HG02588 (cell line): ENCODE data around the gene TSPO.
"Not testable (repeated sequence)": the region's sequence is repeated elsewhere in the genome, so short reads cannot be mapped to it uniquely, and the experiment has no call there.

Experiments used
- ATAC-seq: cut with Tn5 transposase; IDR thresholded peaks from one replicate; pipeline ENCODE4 v1.9.1; 2021; ENCODE audit warnings: mild to moderate bottlenecking, moderate library complexity; ENCODE audit not compliant: unreplicated experiment

TSPO gene

GRCh38 chr22:43129426-43130425 is 21.6 kb upstream of the TSPO start:
- ATAC-seq: no peak

DNA sequence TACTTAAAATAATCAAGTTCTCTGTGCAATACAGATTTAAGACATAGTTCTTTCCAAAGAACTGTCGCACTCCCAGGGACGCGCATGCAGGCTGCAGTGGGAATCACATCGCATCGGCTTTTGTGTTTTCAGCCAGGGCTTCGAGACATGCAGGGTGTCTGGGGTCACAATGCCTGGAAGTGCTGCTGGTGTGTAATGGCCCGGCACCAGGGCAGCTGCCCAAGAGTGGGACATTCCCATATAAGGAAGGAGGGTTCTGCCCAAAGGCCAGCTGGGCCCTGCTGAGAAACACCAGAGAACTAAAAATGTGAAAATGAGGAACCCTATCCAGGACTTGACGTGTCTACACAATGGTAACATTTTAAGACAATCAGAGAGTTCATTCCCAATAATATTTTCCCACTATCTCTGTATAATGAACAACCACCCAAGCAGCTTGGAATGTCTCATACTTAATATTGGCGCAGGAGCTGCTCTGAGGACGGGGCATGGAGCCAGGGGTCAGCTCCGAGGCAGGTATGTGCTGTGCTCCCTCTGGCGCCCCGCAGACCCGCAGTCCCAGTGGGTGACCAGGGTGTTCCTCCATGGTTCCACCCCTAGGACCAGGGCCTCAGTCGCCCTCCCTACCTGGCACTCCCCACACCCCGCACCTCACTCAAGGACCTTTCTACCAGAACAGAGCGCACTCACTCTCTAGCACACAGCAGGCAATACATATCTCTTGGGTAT is 19.4 kb upstream of the TSPO start:
- no peak for ATAC-seq

GRCh38 chr22:43133401-43133800 is 18.0 kb upstream of the TSPO start:
- ATAC-seq: no peak

GRCh38 chr22:43134553-43134952 is 16.8 kb upstream of the TSPO start:
- ATAC-seq: no peak

DNA sequence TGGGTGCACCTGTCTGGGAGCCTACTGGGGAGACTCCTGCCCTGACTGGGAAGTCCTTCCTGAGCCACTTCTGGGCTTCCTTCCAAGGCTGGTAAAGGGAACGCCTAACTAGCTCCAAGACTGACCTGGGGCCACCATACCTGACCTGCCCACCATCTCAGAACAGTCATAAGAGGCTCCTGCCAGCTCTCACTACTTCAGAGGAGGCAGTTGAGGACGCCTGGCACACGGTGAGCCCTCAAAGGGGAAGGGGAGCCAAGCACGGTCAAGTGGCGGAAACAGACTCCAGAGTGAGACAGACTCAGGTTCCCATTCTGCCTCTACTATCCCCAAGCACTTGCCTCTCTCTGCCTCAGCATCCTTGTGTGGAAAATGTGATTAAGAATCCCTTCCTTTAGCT is 15.8 kb upstream of the TSPO start:
- no peak for ATAC-seq

GRCh38 chr22:43136255-43136654 is 15.1 kb upstream of the TSPO start:
- no peak for ATAC-seq

GRCh38 chr22:43136801-43137200 is 14.6 kb upstream of the TSPO start:
- no peak for ATAC-seq

DNA sequence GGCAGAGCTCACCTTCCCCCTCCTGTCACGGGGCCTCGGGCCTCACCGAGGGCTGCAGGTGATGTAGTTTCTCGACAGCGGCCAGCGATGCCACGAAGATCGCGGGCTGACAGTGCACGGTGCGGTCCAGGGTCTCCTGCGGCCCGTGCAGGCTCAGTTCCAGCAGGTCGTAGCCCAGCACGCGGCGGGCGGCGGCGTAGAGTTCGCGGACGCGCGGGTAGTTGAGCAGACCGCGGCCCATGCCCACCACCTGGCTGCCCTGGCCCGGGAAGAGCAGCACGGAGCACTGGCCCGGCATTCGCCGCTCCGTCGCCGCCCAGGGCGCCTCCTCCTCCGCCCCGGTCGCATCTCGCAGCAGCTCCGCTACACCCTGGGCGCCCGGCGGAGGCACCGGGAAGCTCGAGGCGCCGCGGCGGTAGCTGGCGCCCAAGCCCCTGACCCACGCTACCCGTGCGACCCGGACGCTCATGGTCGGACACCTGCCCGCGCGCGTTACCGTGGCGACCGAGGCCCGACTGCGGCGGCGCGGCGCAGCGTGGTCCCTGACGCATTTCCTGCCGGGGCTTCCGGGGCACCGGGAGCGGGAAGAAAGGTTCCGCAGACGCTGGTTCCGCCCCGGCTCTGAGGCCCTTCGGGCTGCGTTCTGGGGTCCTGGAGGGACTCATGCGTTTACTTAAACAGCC is 8.3 kb upstream of the TSPO start, which contains the start of gene MCAT:
TSS of gene MCAT (minus strand) at position 519 of the 683 bp plus-strand sequence. CDS start at position 469, 50 bp downstream.
- ATAC-seq: peak; percentile 81

GRCh38 chr22:43144949-43145348 is 6.4 kb upstream of the TSPO start:
- no peak for ATAC-seq

DNA sequence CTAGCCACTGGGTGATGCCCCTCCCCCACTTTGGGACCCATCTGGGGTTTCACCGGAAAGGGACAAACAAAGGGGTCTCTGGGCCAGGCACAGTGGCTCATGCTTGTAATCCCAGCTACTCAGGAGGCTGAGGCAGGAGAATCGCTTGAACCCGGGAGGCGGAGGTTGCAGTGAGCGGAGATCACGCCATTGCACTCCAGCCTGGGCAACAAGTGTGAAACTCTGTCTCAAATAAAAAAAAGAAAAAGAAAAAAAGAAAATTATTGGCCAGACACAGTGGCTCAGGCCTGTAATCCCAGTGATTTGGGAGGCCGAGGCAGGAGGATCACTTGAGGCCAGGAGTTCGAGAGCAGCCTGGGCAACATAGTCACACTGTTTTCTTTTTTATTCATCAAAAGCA is 6.0 kb upstream of the TSPO start:
- not testable (repeated sequence) for ATAC-seq

DNA sequence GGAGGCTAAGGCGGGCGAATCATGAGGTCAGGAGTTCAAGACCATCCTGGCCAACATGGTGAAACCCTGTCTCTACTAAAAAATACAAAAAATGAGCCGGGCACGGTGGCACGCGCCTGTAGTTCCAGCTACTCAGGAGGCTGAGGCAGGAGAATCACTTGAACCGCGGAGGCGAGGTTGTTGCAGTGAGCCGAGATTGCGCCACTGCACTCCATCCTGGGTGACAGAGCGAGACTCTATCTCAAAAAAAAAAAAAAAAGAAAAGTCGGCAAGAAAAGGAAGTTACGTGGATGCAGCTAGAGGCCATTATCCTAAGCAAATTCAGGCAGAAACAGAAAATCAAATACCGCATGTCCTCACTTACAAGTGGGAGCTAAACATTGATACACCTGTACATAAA is 5.0 kb upstream of the TSPO start:
- ATAC-seq: not testable (repeated sequence)

- ATAC-seq: no peak
Observed at GRCh38 chr22:43147821-43148220, 3.5 kb upstream of the TSPO start.

GRCh38 chr22:43148581-43148980 is 2.8 kb upstream of the TSPO start:
- no peak for ATAC-seq

DNA sequence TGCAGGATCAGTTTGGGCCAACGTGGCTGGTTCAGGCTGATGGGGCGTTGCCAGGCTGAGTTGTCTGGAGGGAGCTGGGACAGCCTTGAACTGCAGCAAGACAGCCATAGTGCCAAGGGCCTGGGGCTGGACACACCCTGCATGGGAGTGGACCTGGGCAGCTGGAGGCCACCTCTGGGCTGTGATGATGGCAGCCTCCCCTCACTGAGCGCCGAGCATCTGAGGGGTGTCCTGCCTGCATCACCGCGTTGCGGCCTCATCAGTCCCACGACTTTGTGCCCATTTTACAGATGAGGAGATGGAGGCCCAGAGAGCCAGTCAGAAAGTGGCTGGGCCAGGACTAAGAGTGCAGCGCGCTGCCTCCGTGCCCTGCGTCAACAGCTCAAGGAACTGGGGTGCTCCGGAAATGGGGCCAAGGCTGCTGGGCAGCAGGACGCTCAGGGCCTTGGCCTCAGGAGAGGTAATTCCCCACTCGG is 590 bp upstream of the TSPO start:
- no peak for ATAC-seq

DNA sequence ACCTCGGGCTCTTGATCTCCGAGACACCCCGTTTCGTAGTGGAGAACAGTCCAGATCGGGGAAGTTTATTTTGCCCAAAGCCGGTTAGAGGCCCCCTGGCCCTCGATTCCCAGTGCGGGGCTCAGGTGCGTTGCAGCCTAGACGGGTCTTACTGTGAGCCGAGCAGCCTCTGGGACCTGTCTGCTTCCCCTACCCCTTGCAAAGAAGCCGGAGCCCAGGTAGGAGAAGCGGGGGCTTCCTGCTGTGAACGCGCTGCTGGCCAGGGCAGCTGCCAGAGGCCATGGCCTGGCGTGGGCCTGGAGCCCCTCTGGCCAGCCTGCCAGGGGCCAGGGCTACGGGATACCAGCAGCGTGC is 621 bp downstream of the TSPO start:
- ATAC-seq: no peak

- no peak for ATAC-seq
Observed at GRCh38 chr22:43152357-43153071, 1.2 kb downstream of the TSPO start.

GRCh38 chr22:43153899-43154298 is 2.5 kb downstream of the TSPO start:
- no peak for ATAC-seq

DNA sequence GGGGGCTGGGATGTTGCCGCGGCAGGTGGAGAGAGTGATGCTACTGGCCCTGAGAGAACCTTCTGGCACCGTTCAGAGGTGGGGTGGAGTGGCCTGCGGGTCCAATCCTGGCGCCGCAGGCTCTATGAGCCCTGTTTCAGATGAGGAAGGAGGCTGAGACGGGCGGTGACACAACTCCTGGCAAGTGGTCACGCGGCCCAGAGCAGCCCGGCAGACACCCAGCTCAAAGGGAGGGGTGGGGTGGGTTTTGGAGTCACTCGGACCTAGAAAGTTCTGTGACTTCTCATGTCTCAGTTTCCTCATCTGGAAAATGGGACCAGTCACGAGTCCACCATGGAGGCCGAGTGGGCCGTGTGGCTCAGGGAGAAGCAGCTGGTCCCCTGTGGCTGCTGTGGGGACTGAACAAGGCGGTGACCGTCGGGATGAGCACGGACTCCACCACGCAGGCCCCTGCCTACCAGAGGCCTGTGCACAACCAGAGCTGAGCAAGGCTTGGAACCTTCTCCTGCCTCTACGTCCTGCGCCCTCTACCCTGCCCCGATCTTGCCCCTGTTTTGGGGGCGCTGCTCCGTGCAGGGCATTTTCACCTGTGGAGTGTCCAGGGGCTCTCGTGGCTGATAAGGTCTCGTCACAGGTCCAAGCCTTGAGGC is 3.7 kb downstream of the TSPO start:
- ATAC-seq: no peak

GRCh38 chr22:43155789-43156188 is 4.4 kb downstream of the TSPO start:
- no peak for ATAC-seq

DNA sequence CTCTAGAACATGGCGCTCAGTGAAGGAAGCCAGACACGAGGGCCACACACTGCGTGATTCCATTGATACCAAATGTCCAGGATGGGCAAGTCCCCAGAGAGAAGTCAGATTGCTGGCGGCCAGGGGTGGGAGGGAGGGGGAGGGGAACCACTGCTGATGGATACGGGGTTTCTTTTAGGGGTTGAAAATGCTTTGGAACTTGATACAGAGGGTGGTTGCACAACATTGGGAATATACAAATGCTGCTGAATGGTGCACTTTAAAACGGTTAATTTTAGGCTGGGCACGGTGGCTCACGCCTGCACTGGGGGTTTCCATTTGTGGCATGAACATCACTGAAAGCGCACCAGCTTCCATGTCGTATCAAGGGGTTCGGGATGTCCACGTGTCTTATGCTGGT is 5.1 kb downstream of the TSPO start:
- no peak for ATAC-seq
